DMS 273 (cell line): ENCODE data around the gene EML2.
A peak's percentile ranks its signal among the peaks of the same experiment; 100 is the strongest.

Source experiments
- DNase-seq: peaks from one replicate; lab custom pipeline; 2025; ENCODE audit not compliant: unreplicated experiment; lab: John Stamatoyannopoulos, UW

EML2 gene

DNA sequence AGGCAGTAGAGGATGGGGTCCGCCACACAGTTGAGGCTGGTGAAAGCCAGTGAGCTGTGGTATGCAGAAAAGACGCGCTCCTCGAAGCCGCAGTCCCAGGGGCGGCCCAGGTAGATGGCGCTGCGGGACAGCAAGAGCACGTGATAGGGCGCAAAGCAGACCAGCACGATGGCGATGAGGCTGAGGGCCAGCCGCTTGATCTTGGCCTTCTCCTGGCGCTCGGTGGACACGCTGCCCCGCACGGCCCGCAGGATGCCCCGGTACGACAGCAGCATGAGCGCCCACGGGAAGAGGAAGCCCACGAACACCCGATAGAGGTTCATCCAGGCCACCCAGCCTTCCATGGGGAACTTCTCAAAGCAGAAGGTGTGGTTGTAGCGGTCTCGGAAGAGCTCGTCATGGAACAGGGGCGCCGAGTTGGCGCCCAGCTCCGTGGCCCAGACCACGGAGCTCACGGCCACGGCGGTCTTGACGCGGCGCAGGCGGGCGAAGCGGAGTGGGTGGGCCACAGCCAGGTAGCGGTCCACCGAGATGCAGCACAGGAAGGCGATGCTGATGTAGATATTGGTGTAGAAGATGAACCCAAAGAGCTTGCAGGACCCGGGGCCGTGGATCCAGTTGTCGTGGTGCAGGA lies 48.1 kb downstream of the EML2 start:
- peak; percentile 68 for DNase-seq

DNA sequence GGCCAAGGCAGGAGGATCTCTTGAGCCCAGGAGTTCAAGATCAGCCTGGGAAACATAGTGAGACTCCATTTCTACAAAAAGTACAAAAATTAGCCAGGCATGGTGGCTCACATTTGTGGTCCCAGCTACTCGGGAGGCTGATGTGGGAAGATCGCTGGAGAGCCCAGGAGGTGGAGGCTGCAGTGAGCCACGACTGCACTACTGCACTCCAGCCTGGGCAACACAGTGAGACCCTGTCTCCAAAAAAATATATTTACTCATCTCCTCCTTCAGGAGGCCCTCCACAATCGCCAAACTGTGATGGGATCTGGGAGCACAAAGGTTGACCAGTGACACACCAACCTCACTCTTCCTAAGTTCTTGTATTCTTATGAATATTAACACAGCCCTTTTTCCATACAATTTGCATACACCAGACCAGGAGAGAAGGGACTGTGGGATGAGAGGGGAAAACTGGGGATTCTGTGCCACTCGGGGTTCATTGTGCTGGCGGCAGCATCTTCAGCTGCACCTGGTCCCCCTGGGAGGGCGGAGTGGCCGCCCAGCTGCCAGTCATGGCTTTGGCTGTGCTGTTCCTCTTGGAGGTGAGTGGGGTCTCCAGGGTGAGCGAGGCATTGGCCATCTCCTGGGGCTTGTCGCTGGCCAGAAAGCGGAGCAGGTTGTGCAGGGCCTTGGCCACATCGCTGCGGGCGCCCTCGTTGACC lies 48.7 kb downstream of the EML2 start:
- no peak for DNase-seq

DNA sequence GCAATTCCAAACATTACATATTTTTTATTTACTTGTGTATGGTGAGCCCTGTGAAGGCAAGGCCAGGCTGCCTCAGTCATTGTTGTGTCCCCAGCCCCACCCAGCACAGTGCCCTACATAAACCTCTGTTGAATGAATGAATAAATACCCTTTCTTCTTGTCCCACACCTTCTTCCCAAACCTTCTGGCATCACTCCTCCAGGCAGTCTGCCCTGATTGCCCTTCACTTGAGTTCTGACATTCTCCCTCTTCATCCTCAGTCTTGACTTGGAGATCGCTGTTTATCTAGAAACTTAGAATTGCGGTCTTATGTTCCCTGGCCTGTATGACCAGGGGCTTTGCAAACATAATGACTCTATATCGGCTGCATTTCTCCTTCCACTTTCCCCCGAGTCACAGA lies 49.4 kb downstream of the EML2 start:
- DNase-seq: no peak

GRCh38 chr19:45587873-45588272 lies 51.3 kb downstream of the EML2 start:
- no peak for DNase-seq

GRCh38 chr19:45585158-45585577 lies 54.0 kb downstream of the EML2 start:
- no peak for DNase-seq

GRCh38 chr19:45584332-45585157 lies 54.7 kb downstream of the EML2 start, which contains the start of gene OPA3:
Gene OPA3 (minus strand): TSS chr19:45584802. CDS start chr19:45584764, 38 bp downstream.
- DNase-seq: peak; percentile 100

DNA sequence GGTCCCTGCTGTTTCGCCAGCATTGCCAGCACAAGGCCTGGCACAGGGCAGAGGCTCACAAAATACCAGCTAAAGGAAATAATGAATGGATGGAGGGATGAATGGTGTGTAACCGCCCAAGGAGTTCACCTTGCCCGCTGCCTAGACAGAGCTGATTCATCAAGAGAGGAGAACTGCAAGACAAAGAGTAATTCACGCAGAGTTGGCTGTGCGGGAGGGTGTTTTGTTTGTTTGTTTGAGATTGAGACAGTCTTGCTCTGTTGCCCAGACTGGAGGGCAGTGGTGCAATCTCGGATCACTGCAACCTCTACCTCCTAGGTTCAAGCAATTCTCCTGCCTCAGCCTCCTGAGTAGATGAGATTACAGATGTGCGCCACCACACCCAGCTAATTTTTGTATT lies 57.6 kb downstream of the EML2 start:
- DNase-seq: no peak

GRCh38 chr19:45578861-45579260 lies 60.3 kb downstream of the EML2 start:
- DNase-seq: peak; percentile 42

DNA sequence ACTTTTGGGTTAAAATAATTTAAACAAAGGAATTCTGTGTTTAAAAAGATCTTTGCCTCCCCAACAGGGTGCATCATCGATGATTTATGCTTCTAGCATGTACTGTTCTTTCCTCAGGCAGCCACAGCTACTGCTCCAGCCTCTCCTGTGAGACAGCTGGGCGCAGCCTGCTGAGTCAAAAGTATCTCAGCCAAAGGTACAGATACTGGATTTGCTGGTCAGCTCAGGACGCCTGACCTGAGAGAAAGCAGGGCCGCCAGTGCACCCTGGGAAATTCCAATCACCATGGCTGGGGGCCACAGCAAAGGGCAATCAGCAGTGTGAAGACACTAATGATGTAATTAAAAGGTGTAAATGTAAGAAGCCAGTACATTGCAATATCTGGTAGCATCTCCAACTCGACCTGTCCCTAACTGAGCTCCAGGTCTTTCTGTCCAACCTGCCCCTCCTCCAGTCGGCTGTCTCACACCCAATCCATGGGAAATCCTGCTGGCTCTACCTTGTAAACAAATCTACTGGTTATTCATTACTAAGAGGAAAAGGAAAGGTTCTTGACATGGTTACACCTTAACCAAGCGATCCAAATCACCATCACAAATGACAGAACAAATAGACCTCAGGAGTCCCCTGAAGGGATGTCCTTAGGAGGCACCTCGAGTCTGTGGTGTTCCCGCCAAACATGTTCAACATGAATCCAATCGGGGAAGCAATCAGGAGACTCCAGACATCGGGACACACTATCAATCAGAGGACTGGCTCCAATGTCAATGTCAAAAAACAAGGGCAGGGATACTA lies 61.9 kb downstream of the EML2 start:
- no peak for DNase-seq

GRCh38 chr19:45576682-45577081 lies 62.5 kb downstream of the EML2 start:
- DNase-seq: no peak

DNA sequence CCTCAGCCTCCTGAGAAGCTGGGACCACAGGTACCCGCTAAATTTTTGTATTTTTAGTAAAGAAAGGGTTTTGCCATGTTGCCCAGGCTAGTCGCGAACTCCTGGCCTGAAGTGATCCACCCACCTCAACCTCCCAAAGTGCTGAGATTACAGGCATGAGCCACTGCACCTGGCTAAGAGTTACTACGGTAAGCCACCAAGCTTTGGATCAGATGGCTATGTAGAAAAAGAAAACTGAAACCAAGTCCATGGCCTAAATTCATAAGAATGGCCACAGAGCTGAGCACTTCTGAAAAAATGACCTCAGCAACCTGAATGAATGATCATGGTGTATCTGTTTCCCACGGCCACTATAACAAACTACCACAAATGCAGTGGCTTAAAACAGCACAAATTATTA lies 64.0 kb downstream of the EML2 start:
- no peak for DNase-seq

GRCh38 chr19:45574526-45574925 lies 64.7 kb downstream of the EML2 start:
- no peak for DNase-seq

DNA sequence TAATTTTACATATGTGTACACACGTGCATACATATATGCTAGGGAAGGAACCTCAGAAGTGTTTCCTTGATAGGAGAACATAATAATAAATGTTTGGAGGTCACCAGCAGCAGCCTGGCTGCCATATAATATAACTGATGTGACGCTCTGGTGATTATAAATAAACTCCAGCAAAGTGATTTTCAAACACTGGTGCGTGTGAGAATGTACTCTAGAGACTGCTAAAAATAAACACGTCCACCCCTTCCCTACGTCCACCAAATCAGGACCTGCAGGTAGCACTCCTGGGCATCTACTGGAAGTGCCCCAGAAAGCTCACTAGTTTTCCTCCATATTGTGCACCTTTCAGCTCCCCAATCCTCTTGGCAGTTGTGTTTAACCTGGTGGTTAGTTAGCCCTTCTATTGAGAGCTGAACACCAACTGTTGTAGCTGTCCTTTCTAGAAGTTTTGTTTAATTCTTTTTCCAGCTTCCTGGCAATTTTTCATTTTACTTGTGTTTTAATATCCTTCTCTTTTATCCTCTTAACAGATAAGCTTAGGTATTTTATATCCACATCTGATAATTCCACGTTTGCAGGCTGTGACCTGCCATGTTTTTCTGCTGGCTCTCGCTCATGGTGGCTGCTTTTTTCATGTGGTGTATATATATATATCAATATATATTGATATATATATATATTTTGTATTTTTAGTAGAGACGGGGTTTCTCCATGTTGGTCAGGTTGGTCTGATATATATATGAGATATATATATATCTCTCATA lies 67.6 kb downstream of the EML2 start:
- DNase-seq: no peak

DNA sequence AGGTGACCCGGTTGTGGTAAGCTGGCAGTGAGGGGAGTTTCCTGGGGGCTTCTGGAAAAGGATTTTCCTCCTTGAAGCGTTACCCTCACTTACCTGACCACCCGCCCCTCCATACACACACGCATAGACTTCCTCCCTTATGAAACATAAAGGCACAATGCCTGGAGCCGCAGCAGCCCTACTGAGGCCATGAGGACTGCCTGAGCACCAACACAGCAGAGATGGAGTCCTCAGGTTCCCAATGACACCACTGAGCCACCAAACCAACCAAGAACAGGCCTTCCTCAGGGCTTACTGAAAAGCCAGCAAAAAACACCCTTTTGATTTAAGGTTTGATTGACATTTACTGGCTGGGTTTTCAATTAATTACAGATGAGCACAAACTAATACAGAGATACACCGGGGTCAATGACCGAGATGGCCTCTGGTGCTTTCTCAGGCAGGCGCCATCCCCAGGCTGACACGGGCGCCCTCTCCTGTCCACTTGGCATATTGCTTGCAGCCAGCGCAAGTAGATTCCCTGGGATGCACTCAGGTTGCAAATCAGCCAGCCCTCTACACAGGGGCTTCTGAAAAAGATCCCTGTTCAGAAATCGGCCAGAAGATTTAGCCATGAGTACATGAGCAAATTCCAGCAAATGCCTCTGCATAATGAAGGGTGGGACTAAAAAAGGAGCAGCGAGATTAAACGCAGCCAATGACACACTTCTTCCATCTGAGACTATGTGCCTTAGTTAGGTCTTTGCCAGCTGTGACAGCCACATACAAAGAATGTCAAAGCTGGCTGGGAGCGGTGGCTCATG lies 69.4 kb downstream of the EML2 start:
- peak; percentile 58 for DNase-seq

DNA sequence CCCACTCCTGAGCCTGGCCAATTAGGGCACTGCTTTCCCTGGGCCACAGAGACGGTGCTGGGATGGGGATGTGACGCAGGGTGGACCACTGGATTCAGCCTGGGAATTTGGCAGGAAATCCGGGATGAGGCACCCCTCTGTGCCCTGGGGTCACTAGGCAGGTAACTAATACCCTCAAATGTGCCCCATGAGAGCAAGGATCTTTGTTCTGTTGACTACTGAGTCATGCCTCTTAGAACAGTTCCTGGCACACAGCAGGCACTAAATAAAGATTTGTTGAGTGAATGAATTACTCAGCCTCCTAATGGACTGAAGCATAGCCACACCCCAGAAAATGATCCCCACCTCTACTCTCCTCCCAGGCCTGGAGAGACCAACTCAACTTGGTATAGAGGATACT lies 70.5 kb downstream of the EML2 start:
- DNase-seq: no peak

DNA sequence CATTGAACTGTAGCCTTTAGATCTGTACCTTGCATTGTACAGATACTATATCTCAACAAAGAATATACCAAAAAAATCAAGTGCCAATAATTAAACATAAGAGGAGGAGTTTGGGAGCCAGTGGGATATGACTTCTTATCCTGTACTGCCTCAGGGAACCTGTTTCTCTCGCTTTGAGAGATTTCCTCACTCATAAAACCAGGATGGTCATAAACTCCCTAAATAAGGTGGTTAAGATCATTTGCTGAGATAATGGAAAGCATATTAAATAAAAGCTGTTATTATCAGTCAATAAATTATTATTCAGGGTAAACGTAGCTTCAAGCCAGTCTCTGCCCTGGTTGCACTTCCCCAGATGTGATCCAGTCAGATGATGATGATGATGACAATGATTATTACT lies 71.6 kb downstream of the EML2 start:
- no peak for DNase-seq

- DNase-seq: peak; percentile 59
These were observed 74.9 kb downstream of the EML2 start for GRCh38 chr19:45564131-45564780.

DNA sequence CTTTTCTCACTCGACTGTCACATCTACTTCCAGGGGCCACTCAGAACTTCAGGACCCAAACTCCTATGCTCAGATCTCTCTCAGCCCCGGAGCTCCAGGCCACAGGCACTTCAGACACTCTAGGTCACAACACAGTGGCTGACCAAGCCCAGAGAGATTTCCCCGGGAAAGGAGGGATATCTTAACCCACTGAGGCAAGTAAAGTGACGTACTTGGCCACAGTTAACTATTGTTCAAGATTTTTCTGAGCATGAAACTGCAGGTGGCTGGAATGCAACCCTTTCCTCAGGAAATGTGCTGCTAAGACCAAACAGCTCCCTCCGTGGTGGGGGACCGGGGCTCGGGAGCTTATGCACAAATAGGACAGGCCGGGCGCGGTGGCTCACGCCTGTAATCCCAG lies 78.5 kb downstream of the EML2 start:
- DNase-seq: no peak

GRCh38 chr19:45560038-45560437 lies 79.2 kb downstream of the EML2 start:
- no peak for DNase-seq
